Transverse colon (tissue), 4 donors: ENCODE data around the gene CHN1.

Source experiments
- CTCF ChIP-seq, 5 experiments: fragments of 200-600 bp in 3 of 5; fragments of 450-650 bp in 2 of 5; sonication (generic) in 3 of 5; IDR thresholded peaks; 1 replicate in 2 of 5; 2 replicates in 3 of 5; pipeline ENCODE4 v1.5.1; 2016 to 2017; ENCODE audit warnings: antibody characterized with exemption in 5 of 5, inconsistent platforms in 3 of 5, mild to moderate bottlenecking in 2 of 5, moderate library complexity in 1 of 5
- EP300 ChIP-seq: sonication (generic); formaldehyde crosslinking; IDR thresholded peaks from one replicate; pipeline ENCODE4 v1.6.1; 2017; ENCODE audit warnings: antibody characterized with exemption, low read depth
- POLR2AphosphoS5 ChIP-seq, 3 donors: sonication (generic); formaldehyde crosslinking; IDR thresholded peaks; one replicate each; pipeline ENCODE4 v1.6.1; 2016; ENCODE audit warnings: antibody characterized with exemption in 3 of 3

DNA sequence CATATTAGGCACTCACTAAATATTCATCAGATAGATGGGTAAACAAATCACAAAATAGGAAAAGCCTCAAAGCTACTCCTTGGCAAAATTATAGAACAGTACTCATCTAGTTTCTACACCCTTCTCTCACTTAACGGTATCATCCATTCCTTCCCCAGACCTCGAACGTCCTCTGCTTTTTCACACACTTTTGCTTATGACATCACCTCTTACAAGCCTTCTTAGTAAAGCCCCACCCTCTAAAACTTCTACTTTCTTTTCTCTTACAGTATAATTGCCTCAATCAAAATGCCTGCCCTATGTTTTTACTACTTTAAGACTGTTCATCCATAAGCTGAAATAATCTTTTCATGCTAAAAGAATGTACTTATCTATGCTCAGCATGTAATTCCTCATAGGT lies 8.1 kb downstream of the CHN1 start:
- TF ChIP-seq CTCF (IDR thresholded peaks at IDR 0.05) (no peak), EP300 (no peak), POLR2AphosphoS5 (IDR thresholded peaks at IDR 0.05) (no peak)
